CD4-positive, alpha-beta T cell (primary cell): ENCODE measurements around the gene PTPRCAP. TPM values are rescaled to one million over a fixed set of nuclear protein-coding genes. Genes with fewer than 3 reads are reported as not detected.

Experiments
- ATAC-seq: fragments of 200-7000 bp; cut with Tn5 transposase; one replicate; pipeline ENCODE4 v1.10.0; 2022; ENCODE audit warnings: mild to moderate bottlenecking; ENCODE audit not compliant: poor library complexity
- CTCF ChIA-PET: fragments of 350-600 bp; sonication (Branson Sonifier 250); formaldehyde crosslinking; loops from one replicate; lab custom pipeline; 2021; ENCODE audit warnings: antibody characterized with exemption, inconsistent platforms; lab: Charles Lee
- POLR2A ChIA-PET: fragments of 350-600 bp; sonication (Branson Sonifier 250); formaldehyde crosslinking; loops from one replicate; lab custom pipeline; 2021; ENCODE audit warnings: antibody characterized with exemption, inconsistent platforms; lab: Charles Lee
- DNase-seq, 14 experiments: peaks; one replicate each; pipeline ENCODE4 v3.0.0-alpha.2; 2013 to 2020; ENCODE audit warnings: mixed read lengths in 2 of 14
- H3K27ac ChIP-seq, 2 donors: one replicate each; pipeline versions ENCODE4 v1.5.1 to v1.7.0; 2013; ENCODE audit warnings: low read length in 2 of 2, low read depth in 1 of 2, mild to moderate bottlenecking in 1 of 2
- H3K27me3 ChIP-seq, 2 experiments: 1 replicate in 1 of 2; 2 replicates in 1 of 2; pipeline versions ENCODE4 v1.6.1 to v1.7.0; 2013; ENCODE audit warnings: low read length in 2 of 2, control low read depth in 1 of 2, mild to moderate bottlenecking in 1 of 2, moderate library complexity in 1 of 2; ENCODE audit not compliant: insufficient read depth in 2 of 2, control insufficient read depth in 1 of 2
- H3K36me3 ChIP-seq: one replicate; pipeline ENCODE4 v1.6.1; 2013; ENCODE audit warnings: low read length, control low read depth; ENCODE audit not compliant: insufficient read depth
- H3K4me1 ChIP-seq: one replicate; pipeline ENCODE4 v1.6.1; 2013; ENCODE audit warnings: low read length, control low read depth; ENCODE audit not compliant: insufficient read depth
- H3K4me3 ChIP-seq: one replicate; pipeline ENCODE4 v1.5.1; 2013; ENCODE audit warnings: mild to moderate bottlenecking, low read length, moderate library complexity
- H3K9me3 ChIP-seq, 2 experiments: 1 replicate in 1 of 2; 2 replicates in 1 of 2; pipeline versions ENCODE4 v1.6.1 to v1.7.0; 2013; ENCODE audit warnings: low read length in 2 of 2, mild to moderate bottlenecking in 2 of 2, control low read depth in 1 of 2, moderate library complexity in 1 of 2; ENCODE audit not compliant: control insufficient read depth in 1 of 2, insufficient read depth in 1 of 2
- H3K27ac Mint-ChIP-seq: one replicate; pipeline ENCODE4 v1.8.0; 2020; ENCODE audit warnings: mixed read lengths
- H3K27me3 Mint-ChIP-seq: one replicate; pipeline ENCODE4 v1.8.0; 2021; ENCODE audit warnings: mixed read lengths
- H3K36me3 Mint-ChIP-seq: one replicate; pipeline ENCODE4 v1.8.0; 2021; ENCODE audit warnings: low read depth, mixed read lengths
- H3K4me1 Mint-ChIP-seq: one replicate; pipeline ENCODE4 v1.8.0; 2021; ENCODE audit warnings: low read depth, mixed read lengths
- H3K4me3 Mint-ChIP-seq: one replicate; pipeline ENCODE4 v1.8.0; 2020; ENCODE audit warnings: mild to moderate bottlenecking, mixed read lengths
- H3K9me3 Mint-ChIP-seq: one replicate; pipeline ENCODE4 v1.8.0; 2020; ENCODE audit warnings: mixed read lengths
- CTCF ChIP-seq: fragments of 200-600 bp; IDR thresholded peaks from one replicate; pipeline ENCODE4 v1.8.0; 2022; ENCODE audit warnings: antibody characterized with exemption, mild to moderate bottlenecking
- intact Hi-C, 2 experiments: fragments of 100-400 bp; cut with DNase I in 1 of 2; cut with micrococcal nuclease in 1 of 2; formaldehyde crosslinking; loops; one replicate each; pipeline versions ENCODE4 v1.15.1 to v1.9.0; 2023 to 2025; cut with DNase I, micrococcal nuclease
- total RNA-seq, 174 experiments: library from RNA in 2 of 174; stranded (reverse) in 2 of 174; gene quantifications; one replicate each; pipeline ENCODE4 v1.2.3 and lab custom pipeline; 2021 to 2026

PTPRCAP gene
- total RNA-seq, 2 experiments from 2014 or later: 129 to 134 TPM

- ChIA-PET CTCF (interaction anchor here (1.2 to 1.3 kb wide), 2 partner anchors 8 to 29 kb away, joined by 3 to 6 read pairs; partner anchors contain the start of gene PTPRCAP), POLR2A (interaction anchor here (0.7 to 3.5 kb wide), 19 partner anchors 9 to 138 kb away, joined by 3 to 136 read pairs (median 13); partner anchors contain the start of genes AIP, CORO1B, POLD4 and PTPRCAP)
- peaks cover 46% of the 10 kb centered on the region for H3K36me3 Mint-ChIP-seq
- no peak for TF ChIP-seq CTCF
- H3K27ac Mint-ChIP-seq: peak overlapping the region; percentile 98
- Histone ChIP-seq H3K36me3 (peaks cover 48% of the 10 kb centered on the region), H3K27ac (peak overlapping the region; percentile 75 to 84), H3K4me1 (peaks cover 98% of the 10 kb centered on the region), H3K9me3 (no peaks in the 10 kb centered on the region), H3K4me3 (peak overlapping the region; percentile 100), H3K27me3 (no peaks in the 10 kb centered on the region)
- H3K4me1 Mint-ChIP-seq: peaks cover 91% of the 10 kb centered on the region
- no peaks in the 10 kb centered on the region for H3K9me3 Mint-ChIP-seq
- H3K4me3 Mint-ChIP-seq: peak overlapping the region; percentile 88
- ATAC-seq: peak; percentile 62
- DNase-seq: peak in 13 of 14 experiments; percentile 45 to 92 (median 76)
- intact Hi-C loops: loop anchor here in 1 of 2 experiments (2.0 kb wide), 1 partner anchor 28 kb away; the partner anchor contains the start of gene PTPRCAP
- H3K27me3 Mint-ChIP-seq: no peaks in the 10 kb centered on the region
Observed at GRCh38 chr11:67409261-67409666, 28.2 kb downstream of the PTPRCAP start.

- Mint-ChIP-seq H3K4me1 (peaks cover 94% of the 10 kb centered on the region), H3K4me3 (peak overlapping the region; percentile 88), H3K9me3 (no peaks in the 10 kb centered on the region), H3K36me3 (peaks cover 51% of the 10 kb centered on the region), H3K27ac (peak overlapping the region; percentile 98), H3K27me3 (no peaks in the 10 kb centered on the region)
- ATAC-seq: peak; percentile 19
- intact Hi-C loops: loop anchor here in 1 of 2 experiments (2.0 kb wide), 1 partner anchor 28 kb away; the partner anchor contains the start of gene PTPRCAP
- Histone ChIP-seq H3K9me3 (no peaks in the 10 kb centered on the region), H3K4me3 (peak overlapping the region; percentile 100), H3K27me3 (no peaks in the 10 kb centered on the region), H3K36me3 (peaks cover 48% of the 10 kb centered on the region), H3K4me1 (peaks cover 92% of the 10 kb centered on the region), H3K27ac (peak overlapping the region; percentile 65 to 84)
- TF ChIP-seq CTCF: no peak
- POLR2A ChIA-PET: interaction anchor here (0.6 to 3.5 kb wide), 23 partner anchors 8 to 180 kb away, joined by 3 to 136 read pairs (median 8); partner anchors contain the start of genes AIP, CORO1B, PITPNM1 and POLD4
- DNase-seq: peak in 4 of 14 experiments; percentile 37 to 60 (median 54)
- CTCF ChIA-PET: interaction anchor here (1.2 to 1.9 kb wide), 4 partner anchors 9 to 64 kb away, joined by 3 to 6 read pairs (median 4); partner anchors contain the start of genes PTPRCAP and RAD9A
Observed at GRCh38 chr11:67408437-67409200, 28.9 kb downstream of the PTPRCAP start.

- H3K27ac Mint-ChIP-seq: peak overlapping the region; percentile 98
- ATAC-seq (no peak), DNase-seq (no peak)
- Histone ChIP-seq H3K27me3 (no peaks in the 10 kb centered on the region), H3K36me3 (peaks cover 48% of the 10 kb centered on the region), H3K27ac (peak overlapping the region; percentile 65 to 84), H3K9me3 (no peaks in the 10 kb centered on the region), H3K4me1 (peaks cover 92% of the 10 kb centered on the region), H3K4me3 (peak overlapping the region; percentile 100)
- CTCF ChIA-PET: interaction anchor here (0.5 to 1.9 kb wide), 12 partner anchors 9 to 98 kb away, joined by 3 to 8 read pairs (median 4); partner anchors contain the start of genes AIP, PITPNM1, POLD4 and RAD9A
- no peaks in the 10 kb centered on the region for H3K9me3 Mint-ChIP-seq
- intact Hi-C loops: loop anchor here (2.0 kb wide), 2 partner anchors 27 to 29 kb away; partner anchors contain the start of gene PTPRCAP (in 1 of the 2)
- POLR2A ChIA-PET: interaction anchor here (0.6 to 3.5 kb wide), 17 partner anchors 8 to 180 kb away, joined by 3 to 136 read pairs (median 9); partner anchors contain the start of genes AIP, CORO1B, PITPNM1 and POLD4
- no peak for TF ChIP-seq CTCF
- peaks cover 89% of the 10 kb centered on the region for H3K4me1 Mint-ChIP-seq
- peaks cover 54% of the 10 kb centered on the region for H3K36me3 Mint-ChIP-seq
- H3K4me3 Mint-ChIP-seq: peak overlapping the region; percentile 88
- no peaks in the 10 kb centered on the region for H3K27me3 Mint-ChIP-seq
Observed at GRCh38 chr11:67407688-67408163, 29.8 kb downstream of the PTPRCAP start.
